Ishikawa (cell line): ENCODE results near the gene SLFN5.

Source experiments
- CEBPB ChIP-seq: IDR thresholded peaks from 2 replicates; pipeline ENCODE4 v1.6.1; 2012
- CREB1 ChIP-seq: IDR thresholded peaks from 2 replicates; pipeline ENCODE4 v1.6.1; 2012; ENCODE audit warnings: low read depth
- EGR1 ChIP-seq: IDR thresholded peaks from 2 replicates; pipeline ENCODE4 v1.6.1; 2012
- EP300 ChIP-seq: IDR thresholded peaks from 2 replicates; pipeline ENCODE4 v1.6.1; 2012; ENCODE audit warnings: borderline replicate concordance
- FOXM1 ChIP-seq: IDR thresholded peaks from 2 replicates; pipeline ENCODE4 v1.6.1; 2012; ENCODE audit warnings: low read depth, borderline replicate concordance
- MAX ChIP-seq: IDR thresholded peaks from 2 replicates; pipeline ENCODE4 v1.6.1; 2012
- NFIC ChIP-seq: IDR thresholded peaks from 2 replicates; pipeline ENCODE4 v1.6.1; 2012
- RAD21 ChIP-seq: IDR thresholded peaks from 2 replicates; pipeline ENCODE4 v1.6.1; 2012; ENCODE audit warnings: low read depth
- REST ChIP-seq: IDR thresholded peaks from 2 replicates; pipeline ENCODE4 v1.6.1; 2012; ENCODE audit warnings: low read depth, mild to moderate bottlenecking
- TAF1 ChIP-seq: IDR thresholded peaks from 2 replicates; pipeline ENCODE4 v1.6.1; 2012; ENCODE audit warnings: low read depth, mild to moderate bottlenecking
- TCF12 ChIP-seq: IDR thresholded peaks from 2 replicates; pipeline ENCODE4 v1.6.1; 2012; ENCODE audit warnings: low read depth
- TEAD4 ChIP-seq: IDR thresholded peaks from 2 replicates; pipeline ENCODE4 v1.6.1; 2012
- USF1 ChIP-seq: IDR thresholded peaks from 2 replicates; pipeline ENCODE4 v1.6.1; 2012
- YY1 ChIP-seq: IDR thresholded peaks from 2 replicates; pipeline ENCODE4 v1.6.1; 2012; ENCODE audit warnings: low read depth
- ZBTB7A ChIP-seq: IDR thresholded peaks from 2 replicates; pipeline ENCODE4 v1.6.1; 2012; ENCODE audit warnings: low read depth

SLFN5 gene

GRCh38 chr17:35214192-35214591 lies 28.7 kb upstream of the SLFN5 start:
- TF ChIP-seq TEAD4 (no peak), TCF12 (no peak), CREB1 (no peak)

GRCh38 chr17:35214631-35215273 lies 28.1 kb upstream of the SLFN5 start:
- TF ChIP-seq TEAD4 = no peak
- TF ChIP-seq TCF12 = no peak
- no peak for TF ChIP-seq CREB1
- TF ChIP-seq YY1 = no peak
- no peak for TF ChIP-seq NFIC
- no peak for TF ChIP-seq MAX
- no peak for TF ChIP-seq CEBPB
- no peak for TF ChIP-seq USF1
- TF ChIP-seq ZBTB7A = no peak
- TF ChIP-seq RAD21 = no peak
- no peak for TF ChIP-seq TAF1
- TF ChIP-seq EP300 = no peak
- no peak for TF ChIP-seq FOXM1
- no peak for TF ChIP-seq REST
- TF ChIP-seq EGR1 = no peak

GRCh38 chr17:35217107-35217506 lies 25.8 kb upstream of the SLFN5 start:
- TF ChIP-seq TEAD4 (no peak), USF1 (no peak), CEBPB (no peak), YY1 (no peak), EGR1 (no peak), REST (no peak), TCF12 (no peak), EP300 (no peak), MAX (no peak), TAF1 (no peak), NFIC (no peak), RAD21 (no peak), FOXM1 (no peak), ZBTB7A (no peak), CREB1 (no peak)

- TF ChIP-seq RAD21 = no peak
- no peak for TF ChIP-seq TCF12
- TF ChIP-seq YY1 = no peak
- TF ChIP-seq NFIC = no peak
These were observed 24.0 kb upstream of the SLFN5 start for GRCh38 chr17:35218915-35219314.

- TF ChIP-seq CEBPB = no peak
- no peak for TF ChIP-seq EGR1
- no peak for TF ChIP-seq TCF12
- TF ChIP-seq RAD21 = no peak
These were observed 20.4 kb upstream of the SLFN5 start for GRCh38 chr17:35222452-35222851.

- TF ChIP-seq USF1 (no peak), TAF1 (no peak), EP300 (no peak)
These were observed 18.4 kb upstream of the SLFN5 start for GRCh38 chr17:35224436-35224835.

GRCh38 chr17:35227546-35227945 lies 15.3 kb upstream of the SLFN5 start:
- TF ChIP-seq TAF1 (no peak), NFIC (no peak), USF1 (no peak), REST (no peak), MAX (no peak), EGR1 (no peak), CEBPB (no peak), EP300 (no peak), YY1 (no peak), ZBTB7A (no peak), CREB1 (no peak), RAD21 (no peak), TCF12 (no peak), TEAD4 (no peak), FOXM1 (no peak)
